Mammary epithelial cell (primary cell): ENCODE data around the gene CFAP20DC.

Experiments
- EZH2 ChIP-seq: IDR thresholded peaks from 2 replicates; pipeline ENCODE4 v1.6.1; 2012; ENCODE audit warnings: low read length, inconsistent platforms, borderline replicate concordance
- TF ChIP-seq, protein P1 (sequence below), 2 donors: IDR thresholded peaks in 1 of 2; conservative IDR thresholded peaks in 1 of 2; 2 replicates each; pipeline ENCODE4 v1.5.1; 2011 to 2012; ENCODE audit warnings: inconsistent platforms in 2 of 2, low read length in 2 of 2, mild to moderate bottlenecking in 2 of 2, control low read depth in 1 of 2, low read depth in 1 of 2; ENCODE audit not compliant: insufficient read depth in 1 of 2; ENCODE audit errors: extremely low read depth in 1 of 2

DNA sequence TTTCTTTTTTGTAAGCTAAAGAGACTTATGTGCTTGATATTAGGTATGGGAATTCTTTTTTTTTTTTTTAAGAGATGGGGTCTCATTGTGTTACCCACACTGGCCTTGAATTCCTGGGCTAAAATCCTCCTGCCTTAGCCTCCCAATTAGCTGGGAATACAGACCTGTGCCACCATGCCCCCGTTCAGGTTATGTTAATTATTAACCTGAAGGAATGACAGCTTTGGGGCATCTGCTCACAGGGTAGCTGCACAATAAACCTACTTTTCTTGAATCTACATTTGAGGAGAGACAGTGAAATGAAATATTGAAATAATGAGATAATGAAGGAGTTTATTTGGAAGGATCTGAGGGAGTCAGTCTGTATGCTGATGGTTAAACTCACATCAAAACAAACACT is 225.0 kb downstream of the CFAP20DC start:
- no peak for TF ChIP-seq EZH2
- TF ChIP-seq, protein P1, sequence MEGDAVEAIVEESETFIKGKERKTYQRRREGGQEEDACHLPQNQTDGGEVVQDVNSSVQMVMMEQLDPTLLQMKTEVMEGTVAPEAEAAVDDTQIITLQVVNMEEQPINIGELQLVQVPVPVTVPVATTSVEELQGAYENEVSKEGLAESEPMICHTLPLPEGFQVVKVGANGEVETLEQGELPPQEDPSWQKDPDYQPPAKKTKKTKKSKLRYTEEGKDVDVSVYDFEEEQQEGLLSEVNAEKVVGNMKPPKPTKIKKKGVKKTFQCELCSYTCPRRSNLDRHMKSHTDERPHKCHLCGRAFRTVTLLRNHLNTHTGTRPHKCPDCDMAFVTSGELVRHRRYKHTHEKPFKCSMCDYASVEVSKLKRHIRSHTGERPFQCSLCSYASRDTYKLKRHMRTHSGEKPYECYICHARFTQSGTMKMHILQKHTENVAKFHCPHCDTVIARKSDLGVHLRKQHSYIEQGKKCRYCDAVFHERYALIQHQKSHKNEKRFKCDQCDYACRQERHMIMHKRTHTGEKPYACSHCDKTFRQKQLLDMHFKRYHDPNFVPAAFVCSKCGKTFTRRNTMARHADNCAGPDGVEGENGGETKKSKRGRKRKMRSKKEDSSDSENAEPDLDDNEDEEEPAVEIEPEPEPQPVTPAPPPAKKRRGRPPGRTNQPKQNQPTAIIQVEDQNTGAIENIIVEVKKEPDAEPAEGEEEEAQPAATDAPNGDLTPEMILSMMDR (conservative IDR thresholded peaks at IDR 0.05 in 1 of 2, IDR thresholded peaks at IDR 0.05 in 1 of 2; ENCODE audit: extremely low read depth in 1 of 2, insufficient read depth in 1 of 2, low read depth in 1 of 2, low read length in 2 of 2), result no peak
